Measurements from ENCODE around the gene TNC.
A peak's percentile ranks its signal among the peaks of the same experiment; 100 is the strongest.

TNC gene

DNA sequence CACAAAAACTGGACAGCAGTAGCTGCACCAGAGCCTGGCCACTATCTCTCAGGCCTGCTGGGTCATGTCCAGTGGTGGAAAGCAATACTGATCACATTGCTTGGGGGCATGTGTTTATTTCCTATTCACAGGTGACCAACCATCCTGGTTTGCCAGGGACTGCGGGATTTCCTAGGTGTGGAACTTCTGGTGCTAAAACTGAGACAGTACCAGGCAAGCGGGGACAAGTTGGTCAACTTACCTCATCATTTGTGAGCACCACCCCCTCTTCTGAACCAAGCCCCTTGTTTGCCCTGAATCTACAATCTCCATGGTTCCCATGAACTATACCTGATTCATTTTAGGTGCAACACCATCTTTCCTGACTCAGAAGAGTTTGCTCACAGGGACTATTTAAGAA lies 81.3 kb downstream of the TNC start:
- no peak for DNase-seq

DNA sequence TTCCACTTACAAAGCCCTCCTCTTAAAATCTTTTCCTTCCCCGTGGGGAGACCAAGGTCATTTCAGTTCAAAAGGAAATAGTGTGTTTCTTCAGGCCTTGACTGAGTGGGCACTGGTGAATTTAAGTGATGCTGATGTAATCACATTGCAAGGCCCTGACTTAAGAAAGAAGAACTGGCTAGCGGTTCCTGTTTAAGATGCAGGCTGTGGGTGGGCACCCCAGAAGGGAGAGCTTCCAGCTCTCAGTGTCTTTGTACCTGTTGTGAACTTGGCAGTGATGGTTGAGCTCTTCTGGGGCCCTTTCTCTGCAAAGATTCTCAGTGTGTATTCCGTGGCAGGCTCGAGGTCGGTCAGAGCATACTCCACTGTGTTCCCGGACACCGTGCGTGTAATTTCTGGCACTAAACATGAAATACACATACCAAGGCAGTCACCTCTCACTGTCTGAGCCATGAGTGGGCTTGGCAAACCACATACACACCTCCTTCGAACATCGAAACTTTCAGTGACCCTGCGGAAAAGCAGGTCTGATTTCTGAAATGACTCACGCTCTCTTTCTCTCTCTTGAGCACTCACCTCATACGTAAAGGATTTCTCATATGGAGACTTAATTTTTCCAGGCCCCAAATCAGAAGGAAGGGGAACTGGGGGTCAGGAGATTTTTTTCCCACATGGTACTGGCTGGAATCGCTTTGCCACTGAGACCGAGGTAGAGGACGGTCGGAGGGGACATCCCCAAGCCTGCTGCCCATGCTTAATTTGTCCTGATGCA lies 81.9 kb downstream of the TNC start:
- TF ChIP-seq GATA1 (IDR thresholded peaks at IDR 0.05; ENCODE audit: low read depth, low read length) (no peak), POLR2A (IDR thresholded peaks at IDR 0.05; ENCODE audit: low read length) (no peak)
- DNase-seq = peak; percentile 9 to 62

More for the DNA sequence above, 81.3 kb downstream of the TNC start:
- no peak for TF ChIP-seq GATA1 (IDR thresholded peaks at IDR 0.05; ENCODE audit: low read depth, low read length)
- no peak for TF ChIP-seq POLR2A (IDR thresholded peaks at IDR 0.05; ENCODE audit: low read length)

DNA sequence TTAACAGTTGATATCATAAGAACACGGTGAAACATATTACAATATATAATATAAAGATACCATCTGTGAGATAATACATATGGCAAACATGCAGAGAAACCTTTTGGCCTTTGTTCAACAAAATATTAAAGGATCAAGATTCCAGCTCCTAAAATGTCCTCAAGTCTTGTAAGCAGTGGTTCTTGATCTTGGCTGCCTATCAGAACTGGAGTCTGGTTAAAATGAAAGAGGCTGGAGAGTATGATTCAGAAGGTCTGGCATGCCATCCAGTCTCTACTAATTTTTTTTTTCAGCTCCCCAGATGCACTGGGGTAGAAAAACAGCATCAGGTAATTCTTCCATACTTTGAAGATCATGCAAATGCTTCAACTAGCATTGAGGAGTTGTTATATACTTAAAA lies 83.2 kb downstream of the TNC start:
- TF ChIP-seq POLR2A (IDR thresholded peaks at IDR 0.05; ENCODE audit: low read length) = no peak
- no peak for TF ChIP-seq GATA1 (IDR thresholded peaks at IDR 0.05; ENCODE audit: low read depth, low read length)
- no peak for DNase-seq

DNA sequence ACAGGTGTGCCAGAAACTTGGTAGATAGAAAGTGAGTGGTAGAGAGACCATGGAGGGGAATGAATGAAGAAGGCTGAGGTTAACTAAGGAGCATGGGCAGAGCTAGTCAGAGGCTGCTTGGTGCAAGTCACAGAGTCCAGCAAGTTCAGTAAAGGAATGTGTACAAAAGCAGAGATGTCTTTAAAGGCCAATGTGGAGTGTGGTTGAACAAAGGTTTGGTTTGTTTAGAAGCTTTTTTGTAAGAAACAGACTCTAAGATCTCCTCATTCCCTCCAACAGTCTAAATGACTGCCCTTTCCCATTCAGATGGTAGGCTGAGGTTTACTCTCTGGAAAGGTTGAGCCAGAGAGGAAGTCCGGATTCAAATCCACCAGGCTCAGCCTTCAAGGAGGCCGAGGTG lies 84.2 kb downstream of the TNC start:
- no peak for TF ChIP-seq GATA1 (IDR thresholded peaks at IDR 0.05; ENCODE audit: low read depth, low read length)
- no peak for TF ChIP-seq POLR2A (IDR thresholded peaks at IDR 0.05; ENCODE audit: low read length)
- no peak for DNase-seq

DNA sequence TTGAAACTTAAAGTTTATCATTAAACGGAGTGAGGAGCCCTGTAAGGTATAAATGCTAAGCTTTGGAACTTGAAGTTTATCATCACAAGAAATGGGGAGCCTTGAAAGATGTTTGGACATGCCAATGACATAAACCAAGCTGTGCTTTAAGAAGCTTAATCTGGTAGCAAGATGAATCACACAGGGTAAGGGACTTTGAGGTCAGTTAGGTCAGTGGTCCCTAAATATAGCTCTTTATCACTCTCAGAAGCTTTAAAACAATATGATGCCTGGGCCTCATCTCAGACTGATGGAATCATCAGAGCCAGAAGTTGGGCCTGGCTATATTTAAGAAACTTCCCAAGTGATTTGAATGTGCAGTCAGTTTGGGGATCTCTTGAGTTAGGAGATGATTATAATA lies 85.7 kb downstream of the TNC start:
- TF ChIP-seq GATA1 (IDR thresholded peaks at IDR 0.05; ENCODE audit: low read depth, low read length) (no peak), POLR2A (IDR thresholded peaks at IDR 0.05; ENCODE audit: low read length) (no peak)

DNA sequence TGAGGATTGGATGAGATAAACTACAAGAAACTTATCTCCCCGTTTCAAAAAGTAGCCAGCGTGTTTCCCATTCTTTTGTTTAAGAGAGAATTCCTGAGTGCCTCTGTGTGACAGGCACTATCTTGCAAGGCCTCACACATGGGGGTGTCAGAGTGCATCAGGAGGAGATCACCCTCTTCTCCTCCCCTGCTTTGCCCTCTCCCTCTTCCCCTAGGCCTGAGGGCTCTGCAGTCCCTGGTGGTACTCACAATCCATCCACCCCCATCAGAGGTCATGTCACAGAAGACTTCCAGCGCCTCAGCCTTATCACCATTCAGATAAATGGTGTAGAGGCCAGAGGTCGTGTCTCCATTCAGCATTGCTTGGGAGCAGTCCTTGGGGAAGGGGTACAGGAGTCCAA lies 88.0 kb downstream of the TNC start:
- DNase-seq = no peak
- TF ChIP-seq GATA1 (IDR thresholded peaks at IDR 0.05; ENCODE audit: low read depth, low read length) (no peak), POLR2A (IDR thresholded peaks at IDR 0.05; ENCODE audit: low read length) (no peak)

More for the DNA sequence above, 85.7 kb downstream of the TNC start:
- DNase-seq = no peak

DNA sequence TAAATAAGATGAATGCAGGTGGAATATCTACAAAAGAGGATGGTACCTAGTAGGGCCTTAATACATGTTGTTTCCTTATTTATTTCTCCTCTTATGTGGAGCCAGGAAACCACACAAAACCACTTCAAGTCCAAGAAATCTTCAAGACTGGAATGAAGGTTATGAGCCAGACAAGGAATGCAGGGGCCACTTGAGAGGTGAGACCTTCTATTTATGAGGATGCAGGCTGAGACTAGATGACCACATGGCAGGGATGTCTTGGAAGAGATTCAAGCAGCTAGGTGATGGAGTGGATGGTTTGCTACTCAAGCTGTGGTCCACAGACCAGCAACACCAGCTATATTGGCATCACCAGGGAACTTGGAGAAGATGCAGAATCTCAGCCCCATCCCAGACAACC lies 92.2 kb downstream of the TNC start:
- no peak for DNase-seq
- TF ChIP-seq GATA1 (IDR thresholded peaks at IDR 0.05; ENCODE audit: low read depth, low read length) = no peak
- TF ChIP-seq POLR2A (IDR thresholded peaks at IDR 0.05; ENCODE audit: low read length) = no peak

DNA sequence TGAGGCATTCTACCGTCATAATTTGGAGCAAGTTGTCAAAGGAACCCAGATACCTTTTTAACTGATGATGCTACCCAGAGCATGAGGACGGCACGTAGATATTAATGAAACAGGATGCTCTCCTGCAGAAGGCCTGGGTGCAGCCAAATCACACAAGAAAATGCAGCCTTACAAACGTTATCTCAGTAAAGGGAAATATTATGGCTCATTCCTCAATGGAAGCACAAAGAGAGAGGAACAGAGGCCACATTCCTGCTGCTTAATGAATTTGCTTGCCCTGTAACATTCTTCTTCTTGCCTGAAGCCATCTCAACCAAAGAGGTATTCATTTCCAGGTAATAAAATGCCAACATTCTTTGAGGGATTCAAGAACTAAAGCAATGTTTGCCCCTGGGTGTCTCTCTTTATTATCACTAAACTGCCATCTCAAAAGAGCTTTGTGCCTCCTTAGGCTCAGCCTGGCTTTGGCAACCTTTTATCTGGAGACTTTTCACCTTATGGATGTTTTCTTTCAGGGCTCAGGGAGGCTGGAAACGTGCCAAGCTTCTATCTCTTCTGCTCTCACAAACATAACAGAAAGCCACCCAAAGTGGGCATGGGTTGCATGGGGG lies 92.9 kb downstream of the TNC start:
- DNase-seq = no peak
- TF ChIP-seq POLR2A (IDR thresholded peaks at IDR 0.05; ENCODE audit: low read length) (no peak), GATA1 (IDR thresholded peaks at IDR 0.05; ENCODE audit: low read depth, low read length) (no peak)

DNA sequence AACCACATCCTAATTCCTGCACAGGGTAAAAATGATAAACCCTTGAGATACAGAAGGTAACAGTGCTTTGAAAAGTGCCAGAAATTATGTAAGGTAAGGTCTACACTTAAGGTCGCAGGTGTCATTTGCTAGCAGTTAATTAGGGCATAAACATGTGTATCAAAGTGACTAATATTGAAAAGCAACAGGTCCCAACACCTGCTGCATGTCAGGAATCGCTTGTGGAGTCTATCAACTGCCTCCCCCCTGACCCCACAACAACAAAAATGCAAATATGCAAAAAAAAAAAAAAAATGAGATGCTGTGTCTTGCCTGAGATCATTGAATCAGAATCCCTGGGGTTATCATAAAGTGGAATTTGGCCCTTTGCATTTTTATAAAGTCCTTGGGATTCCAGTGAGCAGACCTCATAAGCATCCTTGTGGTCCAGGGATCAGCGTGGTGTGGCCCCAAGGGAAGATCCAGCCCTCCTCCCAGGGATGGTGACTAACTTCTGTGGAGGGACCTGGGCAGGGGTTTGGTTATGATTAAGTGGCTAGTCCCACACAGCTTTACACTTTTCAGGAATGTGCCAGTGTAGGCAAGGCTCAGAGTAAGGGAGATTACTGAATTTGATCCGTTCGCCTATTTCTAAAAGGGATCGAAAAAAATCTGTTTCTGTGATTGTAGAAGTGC lies 95.1 kb downstream of the TNC start:
- no peak for TF ChIP-seq GATA1 (IDR thresholded peaks at IDR 0.05; ENCODE audit: low read depth, low read length)
- no peak for TF ChIP-seq POLR2A (IDR thresholded peaks at IDR 0.05; ENCODE audit: low read length)
- no peak for DNase-seq

DNA sequence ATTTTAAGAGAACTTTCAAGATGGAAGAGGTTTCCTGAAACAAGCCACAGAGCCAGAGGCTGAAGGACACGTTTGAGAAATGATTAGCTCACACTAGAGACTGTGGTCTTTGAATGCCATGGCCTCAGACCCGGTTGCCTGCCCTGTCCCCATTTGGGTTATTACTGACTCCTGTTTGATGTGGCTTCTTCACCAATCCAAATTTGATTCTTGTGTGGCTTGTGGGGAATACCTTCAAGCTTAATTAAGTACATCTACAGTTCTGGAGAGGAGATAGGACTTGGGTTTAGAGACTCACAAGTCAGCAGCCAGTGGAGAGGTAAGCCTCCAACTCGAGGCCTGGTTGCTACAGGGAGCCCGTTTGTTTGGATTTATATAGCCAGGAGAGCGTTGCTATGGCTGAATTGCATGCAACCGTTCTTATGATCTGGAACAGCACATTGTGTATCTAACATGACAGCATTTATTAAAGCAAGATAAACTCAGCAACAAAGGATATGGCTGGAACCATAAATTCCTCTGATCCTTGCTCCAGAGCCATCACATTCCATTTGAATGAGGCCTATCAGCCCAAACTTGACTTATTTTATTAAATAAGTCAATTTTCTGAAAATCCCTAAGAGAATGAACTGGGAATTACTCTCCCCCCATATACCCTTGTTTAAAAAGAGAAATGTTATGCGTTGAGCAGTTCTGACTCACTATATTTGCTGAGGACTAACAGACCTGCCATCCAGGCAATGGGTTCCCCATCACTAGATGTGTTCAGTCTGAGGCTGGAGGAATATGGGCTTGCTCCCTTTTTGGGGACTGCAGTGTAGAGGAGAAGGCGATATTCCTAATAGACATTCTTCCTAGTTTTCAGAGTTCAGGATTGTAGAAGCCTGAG lies 99.2 kb downstream of the TNC start:
- DNase-seq = no peak

DNA sequence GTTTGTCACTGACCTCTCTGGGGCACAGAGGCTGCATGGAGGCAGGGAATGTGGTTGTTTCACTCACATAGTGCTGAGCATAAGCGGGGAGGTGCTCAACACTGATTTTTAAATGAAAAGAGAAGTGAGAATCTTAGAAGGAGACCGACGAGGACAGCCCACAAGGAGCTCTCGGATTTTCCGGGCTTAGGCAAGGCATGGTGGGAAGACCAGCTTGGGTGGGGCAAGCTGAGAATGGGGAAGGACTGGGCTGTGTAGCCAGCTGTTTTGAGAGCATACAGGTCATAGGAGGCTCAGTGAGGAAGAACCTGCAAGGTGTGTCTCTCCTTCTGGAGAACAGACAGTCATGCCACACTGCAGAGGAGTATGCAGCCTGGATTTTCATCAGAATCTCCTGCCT lies 101.6 kb downstream of the TNC start:
- no peak for DNase-seq
- no peak for TF ChIP-seq POLR2A (IDR thresholded peaks at IDR 0.05; ENCODE audit: low read length)
- TF ChIP-seq GATA1 (IDR thresholded peaks at IDR 0.05; ENCODE audit: low read depth, low read length) = no peak

More for the DNA sequence above, 99.2 kb downstream of the TNC start:
- no peak for TF ChIP-seq POLR2A (IDR thresholded peaks at IDR 0.05; ENCODE audit: low read length)
- no peak for TF ChIP-seq GATA1 (IDR thresholded peaks at IDR 0.05; ENCODE audit: low read depth, low read length)

DNA sequence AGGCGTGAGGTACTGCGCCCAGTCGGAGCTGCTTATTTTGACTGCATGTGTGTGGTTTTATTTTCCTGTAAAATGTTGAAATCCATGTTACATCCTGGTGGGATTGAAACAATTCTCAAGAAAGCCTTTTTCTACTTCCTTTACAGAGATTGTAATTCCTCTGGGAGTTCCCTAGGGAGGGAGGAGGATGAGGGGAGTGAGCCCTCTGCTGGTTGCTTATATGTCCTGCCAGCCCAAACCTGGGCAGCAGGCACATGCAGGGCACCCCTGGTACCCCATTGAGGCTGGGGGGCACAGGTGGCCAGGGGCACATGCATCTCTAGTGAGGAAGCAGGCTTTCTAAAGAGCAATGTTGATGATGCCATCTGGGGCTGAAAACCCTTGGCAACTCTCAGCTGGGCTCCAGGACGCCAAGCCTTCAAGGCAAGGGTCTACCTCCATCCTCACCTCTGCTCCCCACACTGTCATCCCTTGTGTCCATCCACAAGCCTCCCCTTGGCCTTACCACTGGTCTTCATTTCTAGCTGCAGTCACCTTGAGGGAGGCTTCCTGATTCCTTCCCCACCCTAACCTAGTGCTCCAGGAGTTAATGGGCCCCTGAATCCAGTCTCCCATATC lies 102.8 kb downstream of the TNC start:
- no peak for TF ChIP-seq GATA1 (IDR thresholded peaks at IDR 0.05; ENCODE audit: low read depth, low read length)
- no peak for TF ChIP-seq POLR2A (IDR thresholded peaks at IDR 0.05; ENCODE audit: low read length)
- peak in 1 of 2 experiments; percentile 12 for DNase-seq

DNA sequence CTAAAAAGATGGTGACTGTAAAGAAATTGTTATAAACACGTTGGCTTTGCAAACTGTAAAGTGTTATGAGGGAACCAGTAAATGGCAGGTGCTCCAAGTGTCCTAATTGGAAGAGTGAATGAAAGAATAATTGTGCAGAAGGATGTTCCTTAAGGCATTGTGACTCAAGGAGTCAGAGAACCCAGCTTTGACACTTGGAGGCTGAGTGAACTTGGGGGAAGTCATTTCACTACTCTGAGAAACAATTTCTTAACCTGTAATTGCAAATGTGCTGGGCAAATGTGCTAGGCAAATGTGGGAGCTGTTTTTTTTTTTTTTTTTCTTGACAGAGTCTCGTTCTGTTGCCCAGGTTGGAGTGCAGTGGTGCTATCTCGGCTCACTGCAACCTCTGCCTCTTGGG lies 103.5 kb downstream of the TNC start:
- TF ChIP-seq POLR2A (IDR thresholded peaks at IDR 0.05; ENCODE audit: low read length) = no peak
- TF ChIP-seq GATA1 (IDR thresholded peaks at IDR 0.05; ENCODE audit: low read depth, low read length) = no peak
- DNase-seq = peak in 1 of 2 experiments; percentile 17

Data from erythroblast (primary cell).